ENCODE measurements around the gene TMEM258.

DNA sequence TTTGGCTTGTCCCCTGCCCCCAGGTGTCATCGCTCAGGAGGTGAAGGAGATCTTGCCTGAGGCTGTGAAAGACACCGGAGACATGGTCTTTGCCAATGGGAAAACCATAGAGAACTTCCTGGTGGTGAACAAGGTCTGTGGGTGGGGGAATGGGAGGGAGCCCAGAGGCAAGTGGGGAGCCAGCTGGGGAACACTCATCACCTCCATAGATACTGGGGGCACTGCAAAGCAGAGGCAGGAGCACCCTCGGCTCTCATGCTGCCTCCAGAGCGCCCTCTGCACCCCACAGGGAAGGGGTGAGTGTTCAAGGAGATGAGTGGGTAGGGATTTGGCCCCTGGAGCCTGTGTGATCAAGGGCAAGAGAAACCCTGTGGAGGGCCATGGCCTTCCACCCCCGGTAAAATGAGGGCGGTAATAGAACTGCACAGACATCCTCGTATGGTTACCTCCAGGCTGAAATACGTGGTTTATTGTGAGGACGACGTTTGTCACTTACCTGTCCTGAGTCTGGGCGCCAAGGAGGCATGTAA, 14.0 kb downstream of the TMEM258 start:
- TF ChIP-seq PATZ1 (CRISPR knock-in tag; IDR thresholded peaks at IDR 0.05; ENCODE audit: borderline replicate concordance) (no peak), ZFP30 (CRISPR knock-in tag; IDR thresholded peaks at IDR 0.05) (no peak), ESRRG (CRISPR knock-in tag; IDR thresholded peaks at IDR 0.05) (no peak), ISL1 (CRISPR knock-in tag; IDR thresholded peaks at IDR 0.05) (no peak), ZNF565 (CRISPR knock-in tag; conservative IDR thresholded peaks at IDR 0.05; ENCODE audit: low read depth) (no peak), ZNF8 (CRISPR knock-in tag; IDR thresholded peaks at IDR 0.05) (no peak), ZFP3 (CRISPR knock-in tag; IDR thresholded peaks at IDR 0.05) (no peak), SNAI2 (CRISPR knock-in tag; IDR thresholded peaks at IDR 0.05) (no peak), RARB (CRISPR knock-in tag; IDR thresholded peaks at IDR 0.05) (no peak), PPARA (CRISPR knock-in tag; IDR thresholded peaks at IDR 0.05; ENCODE audit: borderline replicate concordance) (no peak), OSR1 (CRISPR knock-in tag; IDR thresholded peaks at IDR 0.05) (no peak)
- TF ChIP-seq, protein P1, sequence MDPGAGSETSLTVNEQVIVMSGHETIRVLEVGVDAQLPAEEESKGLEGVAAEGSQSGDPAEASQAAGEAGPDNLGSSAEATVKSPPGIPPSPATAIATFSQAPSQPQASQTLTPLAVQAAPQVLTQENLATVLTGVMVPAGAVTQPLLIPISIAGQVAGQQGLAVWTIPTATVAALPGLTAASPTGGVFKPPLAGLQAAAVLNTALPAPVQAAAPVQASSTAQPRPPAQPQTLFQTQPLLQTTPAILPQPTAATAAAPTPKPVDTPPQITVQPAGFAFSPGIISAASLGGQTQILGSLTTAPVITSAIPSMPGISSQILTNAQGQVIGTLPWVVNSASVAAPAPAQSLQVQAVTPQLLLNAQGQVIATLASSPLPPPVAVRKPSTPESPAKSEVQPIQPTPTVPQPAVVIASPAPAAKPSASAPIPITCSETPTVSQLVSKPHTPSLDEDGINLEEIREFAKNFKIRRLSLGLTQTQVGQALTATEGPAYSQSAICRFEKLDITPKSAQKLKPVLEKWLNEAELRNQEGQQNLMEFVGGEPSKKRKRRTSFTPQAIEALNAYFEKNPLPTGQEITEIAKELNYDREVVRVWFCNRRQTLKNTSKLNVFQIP (CRISPR knock-in tag; IDR thresholded peaks at IDR 0.05; ENCODE audit: borderline replicate concordance, low read depth): no peak
- TF ChIP-seq, protein P2, sequence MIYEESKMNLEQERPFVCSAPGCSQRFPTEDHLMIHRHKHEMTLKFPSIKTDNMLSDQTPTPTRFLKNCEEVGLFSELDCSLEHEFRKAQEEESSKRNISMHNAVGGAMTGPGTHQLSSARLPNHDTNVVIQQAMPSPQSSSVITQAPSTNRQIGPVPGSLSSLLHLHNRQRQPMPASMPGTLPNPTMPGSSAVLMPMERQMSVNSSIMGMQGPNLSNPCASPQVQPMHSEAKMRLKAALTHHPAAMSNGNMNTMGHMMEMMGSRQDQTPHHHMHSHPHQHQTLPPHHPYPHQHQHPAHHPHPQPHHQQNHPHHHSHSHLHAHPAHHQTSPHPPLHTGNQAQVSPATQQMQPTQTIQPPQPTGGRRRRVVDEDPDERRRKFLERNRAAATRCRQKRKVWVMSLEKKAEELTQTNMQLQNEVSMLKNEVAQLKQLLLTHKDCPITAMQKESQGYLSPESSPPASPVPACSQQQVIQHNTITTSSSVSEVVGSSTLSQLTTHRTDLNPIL (CRISPR knock-in tag; IDR thresholded peaks at IDR 0.05; ENCODE audit: low read depth): no peak
